Adrenal gland (tissue), 5 donors: ENCODE results near the gene PLGRKT.

Experiments
- POLR2A ChIP-seq, 2 donors: fragments of 450-650 bp; IDR thresholded peaks; one replicate each; pipeline ENCODE4 v1.6.1; 2017; ENCODE audit warnings: antibody characterized with exemption in 2 of 2, mild to moderate bottlenecking in 2 of 2, moderate library complexity in 1 of 2
- TF ChIP-seq, protein P1 (sequence below), 6 experiments: fragments of 450-650 bp in 4 of 6; fragments of 200-600 bp in 2 of 6; sonication (generic) in 1 of 6; IDR thresholded peaks; 1 replicate in 5 of 6; 2 replicates in 1 of 6; pipeline versions ENCODE4 v1.5.1 to v1.8.0; 2016 to 2021; ENCODE audit warnings: antibody characterized with exemption in 6 of 6, mild to moderate bottlenecking in 2 of 6, moderate library complexity in 1 of 6
- donor health status: DM: no; HTN: no; CAD: no.

DNA sequence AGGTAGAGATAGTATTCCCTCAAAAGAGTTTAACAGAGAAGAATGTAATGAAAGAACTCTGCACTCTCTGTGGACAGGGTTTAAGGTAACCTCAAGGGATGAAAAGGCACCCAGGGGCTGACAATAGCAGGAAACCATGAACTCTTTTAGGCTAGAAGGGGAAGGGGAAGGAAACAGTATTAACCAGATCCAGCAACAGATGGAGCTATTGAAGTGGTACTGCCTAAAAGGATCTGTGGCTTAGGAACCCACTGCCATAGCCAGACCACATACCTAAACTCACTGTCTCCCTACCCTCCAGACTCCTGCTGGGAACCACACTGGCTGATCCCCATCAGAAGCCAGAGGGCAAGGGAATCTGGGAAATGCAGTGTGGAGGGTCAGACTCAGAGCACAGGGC, 35.5 kb downstream of the PLGRKT start:
- TF ChIP-seq, protein P1, sequence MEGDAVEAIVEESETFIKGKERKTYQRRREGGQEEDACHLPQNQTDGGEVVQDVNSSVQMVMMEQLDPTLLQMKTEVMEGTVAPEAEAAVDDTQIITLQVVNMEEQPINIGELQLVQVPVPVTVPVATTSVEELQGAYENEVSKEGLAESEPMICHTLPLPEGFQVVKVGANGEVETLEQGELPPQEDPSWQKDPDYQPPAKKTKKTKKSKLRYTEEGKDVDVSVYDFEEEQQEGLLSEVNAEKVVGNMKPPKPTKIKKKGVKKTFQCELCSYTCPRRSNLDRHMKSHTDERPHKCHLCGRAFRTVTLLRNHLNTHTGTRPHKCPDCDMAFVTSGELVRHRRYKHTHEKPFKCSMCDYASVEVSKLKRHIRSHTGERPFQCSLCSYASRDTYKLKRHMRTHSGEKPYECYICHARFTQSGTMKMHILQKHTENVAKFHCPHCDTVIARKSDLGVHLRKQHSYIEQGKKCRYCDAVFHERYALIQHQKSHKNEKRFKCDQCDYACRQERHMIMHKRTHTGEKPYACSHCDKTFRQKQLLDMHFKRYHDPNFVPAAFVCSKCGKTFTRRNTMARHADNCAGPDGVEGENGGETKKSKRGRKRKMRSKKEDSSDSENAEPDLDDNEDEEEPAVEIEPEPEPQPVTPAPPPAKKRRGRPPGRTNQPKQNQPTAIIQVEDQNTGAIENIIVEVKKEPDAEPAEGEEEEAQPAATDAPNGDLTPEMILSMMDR (IDR thresholded peaks at IDR 0.05): no peak
- no peak for TF ChIP-seq POLR2A (IDR thresholded peaks at IDR 0.05)
